Keratinocyte (primary cell): Measurements from ENCODE around the gene CHPF.

Experiments
- CTCF ChIP-seq, 3 experiments: IDR thresholded peaks in 1 of 3; conservative IDR thresholded peaks in 1 of 3; optimal IDR thresholded peaks in 1 of 3; 2 replicates in 2 of 3; 3 replicates in 1 of 3; pipeline versions ENCODE3 to v1.5.1; 2011; ENCODE audit warnings: low read length in 3 of 3, mild to moderate bottlenecking in 3 of 3, moderate library complexity in 2 of 3, control low read depth in 1 of 3, inconsistent platforms in 1 of 3; ENCODE audit not compliant: insufficient read depth in 2 of 3; ENCODE audit errors: extremely low read depth in 1 of 3
- EZH2 ChIP-seq: IDR thresholded peaks from one replicate; pipeline ENCODE4 v1.6.1; 2012; ENCODE audit warnings: inconsistent platforms, mild to moderate bottlenecking, low read length, moderate library complexity

- TF ChIP-seq CTCF (optimal IDR thresholded peaks at IDR 0.05 in 1 of 3, IDR thresholded peaks at IDR 0.05 in 1 of 3, conservative IDR thresholded peaks at IDR 0.05 in 1 of 3; ENCODE audit: extremely low read depth in 1 of 3, insufficient read depth in 2 of 3, low read length in 3 of 3) (no peak), EZH2 (no peak)
Measured at GRCh38 chr2:219567131-219567530, 23.5 kb upstream of the CHPF start.
